ENCODE data around the gene TBCK.

GRCh38 chr4:106339431-106339830 is 23.4 kb upstream of the TBCK start:
- TF ChIP-seq, protein P1, sequence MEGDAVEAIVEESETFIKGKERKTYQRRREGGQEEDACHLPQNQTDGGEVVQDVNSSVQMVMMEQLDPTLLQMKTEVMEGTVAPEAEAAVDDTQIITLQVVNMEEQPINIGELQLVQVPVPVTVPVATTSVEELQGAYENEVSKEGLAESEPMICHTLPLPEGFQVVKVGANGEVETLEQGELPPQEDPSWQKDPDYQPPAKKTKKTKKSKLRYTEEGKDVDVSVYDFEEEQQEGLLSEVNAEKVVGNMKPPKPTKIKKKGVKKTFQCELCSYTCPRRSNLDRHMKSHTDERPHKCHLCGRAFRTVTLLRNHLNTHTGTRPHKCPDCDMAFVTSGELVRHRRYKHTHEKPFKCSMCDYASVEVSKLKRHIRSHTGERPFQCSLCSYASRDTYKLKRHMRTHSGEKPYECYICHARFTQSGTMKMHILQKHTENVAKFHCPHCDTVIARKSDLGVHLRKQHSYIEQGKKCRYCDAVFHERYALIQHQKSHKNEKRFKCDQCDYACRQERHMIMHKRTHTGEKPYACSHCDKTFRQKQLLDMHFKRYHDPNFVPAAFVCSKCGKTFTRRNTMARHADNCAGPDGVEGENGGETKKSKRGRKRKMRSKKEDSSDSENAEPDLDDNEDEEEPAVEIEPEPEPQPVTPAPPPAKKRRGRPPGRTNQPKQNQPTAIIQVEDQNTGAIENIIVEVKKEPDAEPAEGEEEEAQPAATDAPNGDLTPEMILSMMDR (IDR thresholded peaks at IDR 0.05), result no peak
- TF ChIP-seq MXD4 (CRISPR knock-in tag; IDR thresholded peaks at IDR 0.05; ENCODE audit: borderline replicate concordance) (no peak), KAT7 (CRISPR knock-in tag; IDR thresholded peaks at IDR 0.05; ENCODE audit: borderline replicate concordance) (no peak), AFF4 (CRISPR knock-in tag; IDR thresholded peaks at IDR 0.05; ENCODE audit: borderline replicate concordance) (no peak), FOXK1 (CRISPR knock-in tag; IDR thresholded peaks at IDR 0.05) (no peak), IRF2 (CRISPR knock-in tag; IDR thresholded peaks at IDR 0.05; ENCODE audit: borderline replicate concordance, low read depth) (no peak), CREB1 (CRISPR knock-in tag; IDR thresholded peaks at IDR 0.05) (no peak), CBFB (CRISPR knock-in tag; IDR thresholded peaks at IDR 0.05; ENCODE audit: low read depth) (no peak), JUN (CRISPR knock-in tag; IDR thresholded peaks at IDR 0.05) (no peak), USF2 (CRISPR knock-in tag; IDR thresholded peaks at IDR 0.05) (no peak)
- TF ChIP-seq, protein P2, sequence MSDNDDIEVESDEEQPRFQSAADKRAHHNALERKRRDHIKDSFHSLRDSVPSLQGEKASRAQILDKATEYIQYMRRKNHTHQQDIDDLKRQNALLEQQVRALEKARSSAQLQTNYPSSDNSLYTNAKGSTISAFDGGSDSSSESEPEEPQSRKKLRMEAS (CRISPR knock-in tag; IDR thresholded peaks at IDR 0.05), result no peak
- TF ChIP-seq, protein P3, sequence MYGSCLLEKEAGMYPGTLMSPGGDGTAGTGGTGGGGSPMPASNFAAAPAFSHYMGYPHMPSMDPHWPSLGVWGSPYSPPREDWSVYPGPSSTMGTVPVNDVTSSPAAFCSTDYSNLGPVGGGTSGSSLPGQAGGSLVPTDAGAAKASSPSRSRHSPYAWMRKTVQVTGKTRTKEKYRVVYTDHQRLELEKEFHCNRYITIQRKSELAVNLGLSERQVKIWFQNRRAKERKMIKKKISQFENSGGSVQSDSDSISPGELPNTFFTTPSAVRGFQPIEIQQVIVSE (CRISPR knock-in tag; IDR thresholded peaks at IDR 0.05; ENCODE audit: borderline replicate concordance), result no peak
- TF ChIP-seq, protein P4, sequence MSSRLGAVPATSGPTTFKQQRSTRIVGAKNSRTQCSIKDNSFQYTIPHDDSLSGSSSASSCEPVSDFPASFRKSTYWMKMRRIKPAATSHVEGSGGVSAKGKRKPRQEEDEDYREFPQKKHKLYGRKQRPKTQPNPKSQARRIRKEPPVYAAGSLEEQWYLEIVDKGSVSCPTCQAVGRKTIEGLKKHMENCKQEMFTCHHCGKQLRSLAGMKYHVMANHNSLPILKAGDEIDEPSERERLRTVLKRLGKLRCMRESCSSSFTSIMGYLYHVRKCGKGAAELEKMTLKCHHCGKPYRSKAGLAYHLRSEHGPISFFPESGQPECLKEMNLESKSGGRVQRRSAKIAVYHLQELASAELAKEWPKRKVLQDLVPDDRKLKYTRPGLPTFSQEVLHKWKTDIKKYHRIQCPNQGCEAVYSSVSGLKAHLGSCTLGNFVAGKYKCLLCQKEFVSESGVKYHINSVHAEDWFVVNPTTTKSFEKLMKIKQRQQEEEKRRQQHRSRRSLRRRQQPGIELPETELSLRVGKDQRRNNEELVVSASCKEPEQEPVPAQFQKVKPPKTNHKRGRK (CRISPR knock-in tag; IDR thresholded peaks at IDR 0.05; ENCODE audit: borderline replicate concordance), result no peak

All from WTC11 (cell line).